Myocyte (in vitro differentiated cells): ENCODE results near the gene BACH2. TPM values are rescaled to one million over a fixed set of nuclear protein-coding genes. Genes with fewer than 3 reads are reported as not detected.
"Not testable (repeated sequence)": the region's sequence is repeated elsewhere in the genome, so short reads cannot be mapped to it uniquely, and the experiment has no call there.

ENCODE experiments used
- DNase-seq: peaks from one replicate; pipeline ENCODE4 v3.0.0-alpha.2; 2012; ENCODE audit warnings: low read depth
- total RNA-seq: library from RNA; depleted of rRNA; stranded (reverse); fragments of >200 nt; gene quantifications from 2 replicates; pipeline ENCODE4 v1.2.3, GENCODE V29; 2014

Gene BACH2
- total RNA-seq, 1 donor from 2014 or later = 0.13 TPM

DNA sequence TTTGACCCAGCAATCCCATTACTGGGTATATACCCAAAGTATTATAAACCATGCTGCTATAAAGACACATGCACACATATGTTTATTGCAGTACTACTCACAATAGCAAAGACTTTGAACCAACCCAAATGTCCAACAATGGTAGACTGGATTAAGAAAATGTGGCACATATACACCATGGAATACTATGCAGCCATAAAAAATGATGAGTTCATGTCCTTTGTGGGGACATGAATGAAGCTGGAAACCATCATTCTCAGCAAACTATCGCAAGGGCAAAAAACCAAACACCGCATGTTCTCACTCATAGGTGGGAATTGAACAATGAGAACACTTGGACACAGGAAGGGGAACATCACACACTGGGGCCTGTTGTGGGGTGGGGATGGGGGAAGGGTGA is 168.0 kb downstream of the BACH2 start:
- DNase-seq = not testable (repeated sequence)

DNA sequence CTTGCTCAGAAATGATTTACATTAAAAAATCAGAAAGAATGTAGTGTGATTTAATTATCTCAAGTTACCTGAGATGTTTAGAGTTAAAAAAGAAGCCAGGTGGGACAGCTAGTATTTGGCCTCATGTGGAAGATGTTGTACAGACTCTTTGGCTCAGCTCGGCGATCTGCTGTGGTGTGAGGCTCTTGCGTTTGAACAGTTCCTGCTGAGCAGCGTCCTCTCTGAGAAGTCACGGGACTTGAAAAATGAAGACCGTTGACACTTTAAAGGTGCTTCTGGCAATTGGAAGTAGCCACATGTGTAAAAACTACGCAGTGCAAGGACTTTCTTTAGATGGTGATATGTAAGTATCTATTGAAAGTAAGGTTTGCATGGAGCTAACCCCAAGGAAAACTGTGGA is 169.0 kb downstream of the BACH2 start:
- no peak for DNase-seq

DNA sequence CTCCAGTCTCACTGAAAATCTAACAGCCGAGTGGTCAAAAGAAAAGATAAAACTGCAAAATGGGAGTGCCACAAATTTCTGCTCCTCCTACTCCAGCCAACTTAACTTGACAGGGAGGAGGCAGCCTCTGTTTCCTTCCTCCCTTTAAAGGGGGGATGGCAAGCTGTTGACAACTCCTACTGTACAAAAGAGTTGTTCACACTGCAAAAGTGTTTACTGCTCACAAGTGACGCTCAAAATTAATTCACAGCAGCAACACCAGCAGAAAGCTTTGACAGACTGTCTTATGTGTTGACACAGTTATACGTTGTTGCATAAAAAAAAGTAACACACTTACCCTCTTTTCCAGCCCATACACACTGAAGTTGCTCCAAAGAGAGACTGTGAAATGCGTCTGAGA is 169.8 kb downstream of the BACH2 start:
- no peak for DNase-seq

DNA sequence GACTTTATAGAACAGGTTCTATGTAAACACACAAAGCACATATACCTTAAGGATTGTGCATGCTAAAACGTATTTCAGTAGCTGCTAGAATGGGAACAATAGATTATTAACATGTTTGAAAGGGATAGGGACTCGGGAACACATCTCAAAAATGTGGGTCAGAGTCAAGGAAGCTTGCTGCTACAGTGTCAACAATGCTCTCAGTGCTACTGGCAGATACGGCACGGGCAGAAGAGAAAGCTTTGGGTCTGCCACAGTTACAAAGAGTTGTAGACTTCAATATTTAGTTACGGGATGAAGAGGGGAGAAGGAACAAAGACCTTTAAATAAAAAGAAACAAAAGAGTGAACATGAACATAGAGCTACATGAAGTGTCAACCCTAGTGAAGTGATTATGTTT is 170.5 kb downstream of the BACH2 start:
- no peak for DNase-seq

DNA sequence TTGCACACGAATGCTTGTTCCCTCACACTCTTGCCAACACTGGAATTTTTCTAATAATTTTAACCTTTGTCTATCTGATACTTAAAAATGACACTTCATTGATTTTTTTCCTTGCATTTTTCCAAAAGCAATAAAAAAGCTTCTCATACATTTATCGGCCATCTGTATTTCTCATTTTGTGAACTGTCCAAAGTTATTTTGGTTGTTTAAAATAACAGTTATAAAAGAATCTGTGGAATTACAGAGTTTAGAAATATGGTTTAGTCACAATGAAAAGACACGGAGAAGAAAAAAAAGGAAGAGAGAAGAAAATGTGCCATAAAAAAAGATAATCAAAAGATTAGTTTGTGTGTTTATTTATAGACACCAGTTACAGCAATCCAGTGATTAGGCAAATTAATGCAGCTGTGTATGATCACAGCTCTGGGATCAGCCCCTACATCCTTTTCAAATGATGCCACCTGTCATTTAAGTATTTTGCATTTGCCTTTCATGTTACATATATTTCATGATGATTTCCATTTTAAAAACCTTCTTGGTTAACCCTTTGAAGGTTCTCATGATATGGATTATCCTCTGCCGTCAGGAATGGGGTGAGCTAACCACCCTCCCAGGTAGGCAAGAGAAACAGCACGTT is 171.7 kb downstream of the BACH2 start:
- DNase-seq = no peak

DNA sequence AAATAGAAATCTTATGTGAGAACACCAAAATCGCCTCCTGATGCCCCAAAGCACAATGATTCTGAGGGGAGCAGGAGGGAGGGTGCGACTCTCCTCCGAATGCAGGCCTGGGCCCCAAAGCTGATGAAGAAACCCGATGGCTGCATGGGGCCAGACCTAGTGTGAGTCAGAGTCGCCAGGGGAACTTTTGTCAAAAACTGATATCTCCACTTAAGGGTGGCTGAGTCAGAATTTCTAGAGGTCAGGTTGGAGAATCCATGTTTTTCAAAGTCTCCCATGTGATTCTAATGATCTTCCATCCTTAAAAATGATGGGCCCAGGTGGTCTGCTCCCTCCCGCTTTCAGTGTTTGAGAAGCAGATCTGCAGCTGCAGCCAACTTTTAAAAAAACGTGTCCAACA is 172.8 kb downstream of the BACH2 start:
- DNase-seq = no peak

DNA sequence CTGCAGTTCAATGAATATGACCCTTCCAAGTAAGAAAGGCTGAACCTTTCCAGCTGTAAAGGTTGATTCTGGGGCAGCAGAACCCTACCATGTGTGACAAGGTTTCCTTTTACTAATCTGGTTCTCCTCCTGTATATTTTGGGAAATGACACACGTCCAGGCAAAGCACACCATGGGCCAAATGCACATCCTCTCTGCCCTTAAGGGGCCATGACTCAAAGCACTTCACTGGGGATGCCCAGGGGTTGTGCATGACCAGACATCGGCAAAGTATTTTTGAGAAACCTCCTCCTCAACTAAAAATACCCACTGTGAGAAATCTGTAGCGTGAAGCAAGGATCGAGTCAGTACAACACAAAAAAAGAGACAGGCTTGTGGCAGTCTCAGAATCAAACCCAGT is 174.7 kb downstream of the BACH2 start:
- DNase-seq = peak; percentile 26

DNA sequence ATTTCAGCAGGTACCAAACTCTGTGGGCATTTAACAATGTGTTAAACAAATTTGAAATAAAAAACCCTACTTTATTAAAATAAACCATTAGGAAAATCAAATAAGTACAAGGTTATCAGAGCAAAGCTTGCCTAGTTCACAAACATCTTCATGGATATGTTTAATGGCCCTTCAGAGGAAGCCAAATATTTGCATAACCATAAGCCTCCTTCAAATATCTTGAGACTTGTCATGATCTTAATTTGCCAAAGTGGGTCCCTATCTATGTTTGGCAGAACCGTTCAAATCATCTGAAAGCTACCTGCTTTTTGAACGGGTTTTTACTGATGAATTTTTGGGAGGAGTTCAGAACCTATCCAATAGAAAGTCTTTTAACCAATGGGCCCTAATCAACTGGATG is 176.3 kb downstream of the BACH2 start:
- DNase-seq = no peak

DNA sequence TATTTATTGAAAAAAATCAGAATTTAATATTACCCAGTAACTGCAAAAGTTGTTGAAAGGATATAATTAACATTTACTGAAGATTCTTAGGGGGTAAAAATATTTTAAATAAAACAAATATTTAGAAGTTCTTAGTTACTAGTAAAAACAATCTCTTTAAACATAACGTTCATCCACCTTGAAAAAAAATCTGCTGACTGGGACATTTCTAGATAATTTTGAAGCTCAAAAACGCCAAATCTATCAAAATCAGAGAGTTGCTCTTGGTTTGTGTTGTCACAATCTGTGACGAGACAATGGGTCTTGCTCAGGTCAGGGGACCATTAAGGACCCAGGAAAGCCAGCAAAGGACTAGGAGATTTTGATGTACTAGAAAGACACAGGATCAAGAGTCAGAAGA is 177.0 kb downstream of the BACH2 start:
- DNase-seq = no peak

DNA sequence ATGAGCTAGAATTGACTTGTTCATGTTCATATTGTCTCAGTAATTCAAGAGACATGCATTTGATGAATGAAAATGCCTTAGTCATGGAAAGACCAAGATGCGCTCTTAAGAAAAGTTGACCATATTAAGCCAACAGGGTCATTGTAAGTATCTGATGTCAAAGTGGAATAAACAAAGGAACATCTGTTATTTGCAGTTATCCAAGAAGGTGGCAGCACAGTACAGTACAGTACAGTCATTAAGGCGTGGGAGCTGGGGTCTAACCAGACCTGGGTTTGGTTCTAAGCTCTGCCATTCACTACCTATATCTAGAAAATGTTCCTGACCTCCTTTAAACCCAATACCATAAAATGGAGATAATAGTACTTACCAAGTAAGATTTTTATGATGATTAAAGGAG is 178.1 kb downstream of the BACH2 start:
- DNase-seq = peak; percentile 5

DNA sequence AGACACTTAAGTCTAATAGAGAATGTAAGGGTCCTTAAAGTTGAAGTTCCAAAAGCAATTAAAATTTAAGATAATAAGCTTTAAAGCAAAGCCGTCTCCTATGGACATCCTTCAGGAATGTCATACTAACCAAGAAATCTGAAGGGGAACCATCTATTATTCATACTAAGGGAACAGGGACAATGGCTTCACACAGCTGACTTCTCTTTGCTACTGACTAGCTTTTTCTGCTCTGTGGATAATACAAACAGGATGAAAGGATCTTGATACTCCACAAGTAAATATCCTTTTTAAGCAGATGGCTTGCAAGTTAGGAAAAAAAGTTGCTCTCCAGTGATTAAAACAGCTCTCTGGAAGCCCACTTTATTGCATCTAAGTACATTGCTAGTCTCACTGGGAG is 178.6 kb downstream of the BACH2 start:
- no peak for DNase-seq

DNA sequence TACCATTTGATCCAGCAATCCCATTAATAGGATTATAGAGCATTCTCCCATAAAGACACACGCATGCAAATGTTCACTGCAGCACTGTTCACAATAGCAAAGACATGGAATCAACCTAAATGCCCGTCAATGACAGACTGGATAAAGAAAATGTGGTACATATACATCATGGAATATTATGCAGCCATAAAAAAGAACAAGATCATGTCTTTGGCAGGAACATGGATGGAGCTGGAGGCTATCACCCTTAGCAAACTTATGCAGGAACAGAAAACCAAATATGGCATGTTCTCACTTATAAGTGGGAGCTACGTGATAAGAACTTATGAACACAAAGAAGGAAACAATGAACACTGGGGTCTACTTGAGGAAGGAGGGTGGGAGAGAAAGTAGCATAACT is 180.5 kb downstream of the BACH2 start:
- not testable (repeated sequence) for DNase-seq

DNA sequence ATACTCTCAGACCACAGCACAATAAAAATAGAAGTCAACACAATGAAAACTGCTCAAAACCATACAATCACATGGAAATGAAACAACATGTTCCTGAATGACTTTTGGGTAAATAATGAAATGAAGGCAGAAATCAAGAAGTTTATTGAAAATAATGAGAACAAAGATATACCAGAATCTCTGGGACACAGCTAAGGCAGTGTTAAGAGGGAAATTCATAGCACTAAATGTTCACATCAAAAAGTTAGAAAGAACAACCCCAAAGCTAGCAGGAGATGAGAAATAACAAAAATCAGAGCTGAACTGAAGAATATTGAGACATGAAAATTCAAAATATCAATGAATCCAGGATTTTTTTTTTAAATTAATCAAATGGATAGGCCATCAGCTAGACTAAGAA is 183.3 kb downstream of the BACH2 start:
- no peak for DNase-seq

DNA sequence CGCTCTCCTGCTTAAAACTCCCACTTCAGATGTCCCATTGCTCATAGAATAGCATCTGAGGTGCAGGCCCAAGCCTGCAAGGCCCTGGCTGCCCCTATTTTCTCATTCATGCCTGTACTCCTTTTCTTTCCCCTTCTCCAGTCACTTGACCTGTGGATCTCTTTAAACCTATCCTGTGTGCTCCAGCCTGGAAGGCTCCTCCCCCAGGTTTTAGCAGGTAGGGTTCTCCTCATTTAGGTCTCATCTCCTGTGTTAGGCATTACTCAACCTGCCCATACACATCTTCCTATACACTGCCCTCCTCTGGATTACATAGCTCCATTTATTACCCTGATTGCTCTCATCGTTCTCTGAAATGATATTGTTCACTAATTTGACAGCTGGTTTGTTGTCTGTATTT is 185.3 kb downstream of the BACH2 start:
- no peak for DNase-seq

DNA sequence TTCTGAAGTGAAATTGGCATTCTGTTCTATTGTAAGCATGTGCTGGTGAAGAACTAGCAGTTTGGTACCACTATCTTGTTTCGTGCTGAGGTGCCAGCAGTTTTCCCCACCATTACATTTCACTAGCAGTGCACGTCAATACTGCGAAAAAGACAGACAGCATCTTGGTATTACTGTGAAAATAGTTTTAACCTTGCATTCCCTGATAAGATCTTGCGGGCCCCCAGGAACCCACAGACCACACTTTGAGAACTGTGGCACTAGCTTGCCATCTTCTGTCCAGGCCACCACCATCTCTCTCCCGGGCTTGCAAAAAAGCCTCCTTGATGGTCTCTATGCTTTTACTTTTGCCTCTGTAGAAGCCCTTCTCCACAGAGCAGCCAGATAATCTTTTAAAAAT is 185.7 kb downstream of the BACH2 start:
- no peak for DNase-seq

DNA sequence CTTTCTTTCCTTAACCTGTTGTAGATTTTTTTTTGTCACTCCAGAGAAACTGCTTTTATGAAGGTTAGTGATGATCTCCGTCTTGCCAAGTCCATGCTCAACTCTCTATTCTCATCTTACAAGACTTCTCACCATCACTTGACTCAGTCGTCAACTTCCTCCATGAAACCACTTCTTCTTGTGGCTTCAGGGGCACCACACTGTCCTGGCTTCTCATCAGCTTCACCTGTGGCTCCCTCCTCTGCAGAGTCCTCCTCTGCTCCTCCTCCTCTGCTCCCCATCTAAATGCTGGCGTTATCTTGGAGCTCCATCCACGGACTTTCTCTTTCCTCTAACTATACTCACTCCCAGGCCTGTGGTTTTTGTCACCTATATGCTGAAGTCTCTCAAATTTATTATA is 187.5 kb downstream of the BACH2 start:
- DNase-seq = no peak

DNA sequence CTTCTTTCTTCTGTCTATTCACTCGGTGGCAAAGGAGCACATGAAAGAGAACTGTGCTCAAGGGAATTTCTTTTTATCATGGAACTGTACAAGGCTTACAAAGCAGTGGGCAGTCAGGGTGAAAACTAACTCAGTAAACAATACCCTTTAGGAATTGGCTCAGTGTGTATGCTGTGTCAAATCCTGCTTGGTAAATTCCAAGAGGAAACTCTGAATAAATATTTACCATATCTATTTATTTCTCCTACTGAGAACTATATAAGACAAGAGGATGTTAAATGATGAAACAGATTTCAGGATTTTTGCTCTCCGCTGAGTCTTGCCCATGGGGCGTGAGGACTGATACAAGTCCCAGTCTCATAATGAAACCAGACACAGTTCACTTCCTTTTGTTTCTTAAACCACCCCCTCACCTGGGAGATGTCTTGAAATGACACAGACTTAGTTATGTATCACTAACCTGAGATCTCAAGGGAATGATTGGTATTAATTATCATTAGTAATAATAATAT is 188.8 kb downstream of the BACH2 start:
- DNase-seq = no peak

DNA sequence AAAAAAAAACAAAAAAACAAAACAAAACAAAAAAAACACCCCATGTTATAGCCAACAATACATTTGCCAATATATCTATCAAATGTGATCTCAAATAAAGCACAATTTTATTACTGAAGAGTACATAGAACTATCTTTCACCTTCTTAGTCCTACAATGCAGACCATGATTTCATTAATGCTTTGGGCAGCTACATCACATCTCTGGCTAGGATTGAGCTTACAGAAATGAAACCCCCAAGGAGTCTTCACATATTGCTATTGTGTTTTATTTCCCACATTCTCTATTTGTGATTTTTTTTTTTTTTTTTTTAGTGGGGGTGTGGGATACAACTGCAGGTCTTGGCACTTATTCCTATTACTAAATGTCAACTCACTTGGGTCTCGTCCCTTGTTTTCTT is 189.3 kb downstream of the BACH2 start:
- no peak for DNase-seq

DNA sequence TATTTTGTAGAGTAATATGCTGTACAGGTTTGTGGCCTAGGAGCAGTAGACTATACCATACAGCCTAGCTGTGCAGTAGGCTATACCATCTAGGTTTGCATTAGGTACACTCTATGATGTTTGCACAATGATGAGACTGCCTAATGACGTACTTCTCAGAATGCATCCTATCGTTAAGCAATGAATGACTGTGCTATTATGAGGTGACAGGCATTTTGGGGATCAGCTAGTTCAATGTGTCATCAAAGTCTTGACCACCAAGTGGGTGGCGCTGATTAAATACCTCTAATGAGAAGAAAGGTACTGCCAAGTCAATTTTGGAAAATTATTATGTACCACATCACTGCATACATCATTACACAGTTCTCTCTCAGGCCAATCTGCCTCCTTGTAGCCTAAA is 190.2 kb downstream of the BACH2 start:
- DNase-seq = no peak

DNA sequence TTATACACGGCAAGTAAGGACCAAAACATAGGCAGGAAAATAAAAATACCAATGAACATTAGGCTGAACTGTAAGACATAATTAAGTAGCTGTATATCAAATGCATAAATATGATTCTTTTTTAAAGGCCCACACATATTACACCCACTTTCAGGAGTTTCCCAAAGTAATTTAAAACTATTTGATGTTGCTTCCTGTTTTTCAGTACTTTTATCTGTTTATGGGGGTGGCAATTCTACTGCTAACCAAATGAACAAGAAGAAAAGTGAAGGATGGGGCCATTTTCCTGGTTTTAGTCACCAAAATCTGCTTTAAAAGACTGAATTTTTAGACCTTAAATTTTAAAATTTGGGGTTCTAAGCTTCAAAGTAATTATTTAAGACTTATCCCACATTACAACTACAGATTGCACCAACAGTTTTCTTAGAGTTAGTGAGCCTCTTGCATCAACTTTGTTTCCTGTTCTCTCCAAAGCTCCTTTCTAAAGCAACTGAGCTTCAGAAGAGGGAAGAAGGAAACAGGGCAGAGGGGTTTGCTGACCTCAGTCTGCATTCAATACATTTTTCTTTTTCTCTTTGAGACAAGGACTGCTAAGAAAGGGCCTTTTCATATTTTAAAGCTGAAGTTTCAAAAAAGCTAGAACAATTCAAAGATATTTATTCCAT is 191.0 kb downstream of the BACH2 start:
- DNase-seq = no peak

DNA sequence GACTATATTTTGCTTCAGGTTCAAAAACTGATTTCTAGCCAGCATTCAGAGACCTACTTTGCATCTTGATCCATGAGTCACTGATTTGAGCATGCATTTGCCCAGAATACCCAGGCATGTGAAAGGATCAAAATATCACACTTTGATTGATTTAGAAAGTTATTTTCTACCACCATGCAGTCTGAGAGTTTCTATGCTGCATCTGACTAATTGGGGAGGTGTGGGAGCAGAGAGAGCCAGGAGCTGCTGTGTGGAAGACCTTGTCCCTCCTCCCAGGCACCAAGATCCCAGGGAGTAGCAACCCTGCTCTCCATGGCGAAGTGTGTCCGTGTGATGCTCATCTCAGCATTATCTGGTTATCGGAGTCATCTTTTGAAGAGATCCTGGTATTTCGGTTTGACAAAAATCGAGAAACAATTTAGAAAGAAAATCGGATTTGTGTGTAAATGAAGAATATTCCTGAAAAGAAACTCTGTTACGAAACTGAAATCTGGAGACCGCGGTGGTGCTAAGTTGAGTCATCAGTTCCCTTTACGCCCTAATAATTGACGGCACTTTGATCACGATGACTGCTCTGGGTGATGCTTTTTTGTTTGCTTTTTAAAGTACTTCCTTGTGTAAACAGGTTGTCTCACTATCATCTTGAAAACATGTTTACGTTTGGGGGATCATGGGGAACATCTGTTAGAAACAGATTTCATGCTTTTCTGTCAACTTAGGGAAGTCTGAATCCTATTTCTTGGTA is 193.4 kb downstream of the BACH2 start:
- no peak for DNase-seq

DNA sequence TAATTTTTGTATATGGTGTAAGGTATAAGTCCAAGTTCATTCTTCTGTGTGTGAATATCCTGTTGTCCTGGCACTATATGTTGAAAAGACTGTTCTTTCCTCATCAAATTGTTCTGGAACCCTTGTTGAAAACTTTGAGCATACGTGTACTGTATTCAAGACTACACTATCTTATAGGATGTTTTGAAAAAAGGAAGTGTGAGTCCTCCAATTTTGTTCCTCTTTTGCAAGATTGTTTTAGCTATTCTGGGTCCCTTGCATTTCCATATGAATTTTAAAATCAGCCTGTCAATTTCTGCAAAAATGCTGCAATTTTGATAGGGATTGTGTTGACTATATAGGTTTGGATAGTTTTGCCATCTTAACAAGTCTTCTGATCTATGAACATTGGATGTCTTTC is 195.2 kb downstream of the BACH2 start:
- no peak for DNase-seq
